ENCODE data around the gene RNF144B. TPM values are rescaled to one million over a fixed set of nuclear protein-coding genes. Genes with fewer than 3 reads are reported as not detected.

Gene RNF144B
- total and polyA plus RNA-seq, 2 experiments from 2014 or later: 4.2 to 9.0 TPM

DNA sequence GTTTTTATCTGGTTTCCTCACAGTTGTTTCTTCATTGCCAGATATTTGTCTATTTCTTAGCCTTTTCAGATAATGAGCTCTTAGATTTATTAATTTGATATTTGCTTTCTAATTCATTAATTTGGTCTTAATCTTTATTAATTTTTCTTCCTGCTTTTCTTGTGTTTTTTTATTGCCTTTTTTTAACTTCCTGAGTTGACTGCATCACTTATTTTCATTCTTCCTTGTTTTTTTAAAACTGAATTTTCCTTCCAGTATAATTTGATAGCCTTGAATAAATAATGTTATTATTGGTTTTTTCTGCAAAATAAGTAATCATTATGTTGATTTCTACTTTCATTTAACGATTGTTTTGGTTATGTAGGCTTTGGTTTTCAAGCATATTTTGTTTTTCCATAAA, 91.5 kb downstream of the RNF144B start:
- no peak overlapping the region for H3K4me3 Mint-ChIP-seq
- Histone ChIP-seq H3K4me1 (ENCODE audit: insufficient read depth) (peaks cover 3% of the 10 kb centered on the region; the same call in 1 of the 2 replicates), H3K79me2 (replicated peaks; ENCODE audit: insufficient read depth) (no peaks in the 10 kb centered on the region), H3K27me3 (ENCODE audit: insufficient read depth) (no peaks in the 10 kb centered on the region), H4K20me1 (replicated peaks; ENCODE audit: insufficient read depth) (no peaks in the 10 kb centered on the region), H3F3A (replicated peaks; ENCODE audit: low read depth) (no peaks in the 10 kb centered on the region), H2AFZ (no peak overlapping the region), H3K4me2 (no peak overlapping the region), H3K36me3 (ENCODE audit: insufficient read depth) (no peaks in the 10 kb centered on the region), H3K27ac (ENCODE audit: low read depth) (no peak overlapping the region), H3K9me2 (ENCODE audit: insufficient read depth) (no peaks in the 10 kb centered on the region), H3K4me3 (no peak overlapping the region)
- no peaks in the 10 kb centered on the region for H3K9me3 Mint-ChIP-seq
- peaks cover 3% of the 10 kb centered on the region; the same call in 1 of the 3 replicates for H3K4me1 Mint-ChIP-seq
- ATAC-seq (no peak), DNase-seq (ENCODE audit: low spot score) (no peak)
- H3K27ac Mint-ChIP-seq: no peak overlapping the region
- TF ChIP-seq ZNF114 (CRISPR knock-in tag; IDR thresholded peaks at IDR 0.05): no peak
- no peak for TF ChIP-seq CREB1 (CRISPR knock-in tag; IDR thresholded peaks at IDR 0.05; ENCODE audit: low read depth)
- no peak for TF ChIP-seq EZH2 (IDR thresholded peaks at IDR 0.05; ENCODE audit: low read depth, unreplicated experiment)
- TF ChIP-seq EZH2phosphoT487 (IDR thresholded peaks at IDR 0.05; ENCODE audit: unreplicated experiment): no peak
- no peaks in the 10 kb centered on the region for H3K27me3 Mint-ChIP-seq (ENCODE audit: insufficient read depth, low read depth, poor library complexity)
- no peaks in the 10 kb centered on the region for H3K36me3 Mint-ChIP-seq (ENCODE audit: low read depth)

DNA sequence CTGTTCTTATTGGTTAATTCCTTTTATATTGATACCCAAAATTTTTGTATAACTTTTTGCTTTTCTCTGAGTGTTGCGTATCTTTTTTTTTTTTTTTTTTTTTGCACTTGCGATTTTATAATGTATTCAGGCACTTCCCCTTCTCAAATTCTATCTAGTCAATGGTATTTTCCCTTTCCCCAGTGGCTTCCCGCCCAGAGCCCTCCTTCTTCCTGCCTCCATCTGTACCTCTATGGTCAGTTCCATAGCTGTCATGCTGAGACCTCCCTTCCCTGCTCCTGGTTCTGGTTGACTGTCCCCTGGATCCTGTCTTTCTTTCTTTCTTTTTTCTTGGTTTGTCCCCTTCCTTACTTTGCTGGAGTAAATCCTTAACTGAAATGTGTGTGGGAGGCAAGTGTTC, 94.7 kb downstream of the RNF144B start:
- H3K36me3 Mint-ChIP-seq (ENCODE audit: low read depth): no peaks in the 10 kb centered on the region
- H3K4me1 ChIP-seq (ENCODE audit: insufficient read depth): peaks cover 7% of the 10 kb centered on the region; the same call in 1 of the 2 replicates
- no peak overlapping the region for H3K4me3 Mint-ChIP-seq
- H4K20me1 ChIP-seq (replicated peaks; ENCODE audit: insufficient read depth): no peaks in the 10 kb centered on the region
- H3K9me2 ChIP-seq (ENCODE audit: insufficient read depth): no peaks in the 10 kb centered on the region
- H3K4me2 ChIP-seq: no peak overlapping the region
- H3K36me3 ChIP-seq (ENCODE audit: insufficient read depth): no peaks in the 10 kb centered on the region
- H3K27ac Mint-ChIP-seq: no peak overlapping the region; the same call in 1 of the 2 replicates
- no peak overlapping the region for H2AFZ ChIP-seq
- ATAC-seq: no peak
- no peaks in the 10 kb centered on the region for H3F3A ChIP-seq (replicated peaks; ENCODE audit: low read depth)
- H3K9me3 Mint-ChIP-seq: no peaks in the 10 kb centered on the region
- H3K4me1 Mint-ChIP-seq: peaks cover 5% of the 10 kb centered on the region; the same call in 2 of the 3 replicates
- no peak overlapping the region for H3K27ac ChIP-seq (ENCODE audit: low read depth)
- DNase-seq (ENCODE audit: low spot score): no peak
- no peaks in the 10 kb centered on the region for H3K79me2 ChIP-seq (replicated peaks; ENCODE audit: insufficient read depth)
- H3K27me3 Mint-ChIP-seq (ENCODE audit: insufficient read depth, low read depth, poor library complexity): no peaks in the 10 kb centered on the region
- no peak overlapping the region for H3K4me3 ChIP-seq
- H3K27me3 ChIP-seq (ENCODE audit: insufficient read depth): no peaks in the 10 kb centered on the region
- no peak for TF ChIP-seq ZNF114 (CRISPR knock-in tag; IDR thresholded peaks at IDR 0.05)
- no peak for TF ChIP-seq EZH2 (IDR thresholded peaks at IDR 0.05; ENCODE audit: low read depth, unreplicated experiment)
- TF ChIP-seq, protein P1, sequence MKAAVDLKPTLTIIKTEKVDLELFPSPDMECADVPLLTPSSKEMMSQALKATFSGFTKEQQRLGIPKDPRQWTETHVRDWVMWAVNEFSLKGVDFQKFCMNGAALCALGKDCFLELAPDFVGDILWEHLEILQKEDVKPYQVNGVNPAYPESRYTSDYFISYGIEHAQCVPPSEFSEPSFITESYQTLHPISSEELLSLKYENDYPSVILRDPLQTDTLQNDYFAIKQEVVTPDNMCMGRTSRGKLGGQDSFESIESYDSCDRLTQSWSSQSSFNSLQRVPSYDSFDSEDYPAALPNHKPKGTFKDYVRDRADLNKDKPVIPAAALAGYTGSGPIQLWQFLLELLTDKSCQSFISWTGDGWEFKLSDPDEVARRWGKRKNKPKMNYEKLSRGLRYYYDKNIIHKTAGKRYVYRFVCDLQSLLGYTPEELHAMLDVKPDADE (IDR thresholded peaks at IDR 0.05): no peak
- TF ChIP-seq JUNB (IDR thresholded peaks at IDR 0.05; ENCODE audit: unreplicated experiment): no peak
- no peak for TF ChIP-seq STAT1 (IDR thresholded peaks at IDR 0.05; ENCODE audit: unreplicated experiment)
- TF ChIP-seq EZH2phosphoT487 (IDR thresholded peaks at IDR 0.05; ENCODE audit: unreplicated experiment): no peak
- TF ChIP-seq ZNF331 (CRISPR knock-in tag; IDR thresholded peaks at IDR 0.05; ENCODE audit: low read depth): no peak
- TF ChIP-seq, protein P2, sequence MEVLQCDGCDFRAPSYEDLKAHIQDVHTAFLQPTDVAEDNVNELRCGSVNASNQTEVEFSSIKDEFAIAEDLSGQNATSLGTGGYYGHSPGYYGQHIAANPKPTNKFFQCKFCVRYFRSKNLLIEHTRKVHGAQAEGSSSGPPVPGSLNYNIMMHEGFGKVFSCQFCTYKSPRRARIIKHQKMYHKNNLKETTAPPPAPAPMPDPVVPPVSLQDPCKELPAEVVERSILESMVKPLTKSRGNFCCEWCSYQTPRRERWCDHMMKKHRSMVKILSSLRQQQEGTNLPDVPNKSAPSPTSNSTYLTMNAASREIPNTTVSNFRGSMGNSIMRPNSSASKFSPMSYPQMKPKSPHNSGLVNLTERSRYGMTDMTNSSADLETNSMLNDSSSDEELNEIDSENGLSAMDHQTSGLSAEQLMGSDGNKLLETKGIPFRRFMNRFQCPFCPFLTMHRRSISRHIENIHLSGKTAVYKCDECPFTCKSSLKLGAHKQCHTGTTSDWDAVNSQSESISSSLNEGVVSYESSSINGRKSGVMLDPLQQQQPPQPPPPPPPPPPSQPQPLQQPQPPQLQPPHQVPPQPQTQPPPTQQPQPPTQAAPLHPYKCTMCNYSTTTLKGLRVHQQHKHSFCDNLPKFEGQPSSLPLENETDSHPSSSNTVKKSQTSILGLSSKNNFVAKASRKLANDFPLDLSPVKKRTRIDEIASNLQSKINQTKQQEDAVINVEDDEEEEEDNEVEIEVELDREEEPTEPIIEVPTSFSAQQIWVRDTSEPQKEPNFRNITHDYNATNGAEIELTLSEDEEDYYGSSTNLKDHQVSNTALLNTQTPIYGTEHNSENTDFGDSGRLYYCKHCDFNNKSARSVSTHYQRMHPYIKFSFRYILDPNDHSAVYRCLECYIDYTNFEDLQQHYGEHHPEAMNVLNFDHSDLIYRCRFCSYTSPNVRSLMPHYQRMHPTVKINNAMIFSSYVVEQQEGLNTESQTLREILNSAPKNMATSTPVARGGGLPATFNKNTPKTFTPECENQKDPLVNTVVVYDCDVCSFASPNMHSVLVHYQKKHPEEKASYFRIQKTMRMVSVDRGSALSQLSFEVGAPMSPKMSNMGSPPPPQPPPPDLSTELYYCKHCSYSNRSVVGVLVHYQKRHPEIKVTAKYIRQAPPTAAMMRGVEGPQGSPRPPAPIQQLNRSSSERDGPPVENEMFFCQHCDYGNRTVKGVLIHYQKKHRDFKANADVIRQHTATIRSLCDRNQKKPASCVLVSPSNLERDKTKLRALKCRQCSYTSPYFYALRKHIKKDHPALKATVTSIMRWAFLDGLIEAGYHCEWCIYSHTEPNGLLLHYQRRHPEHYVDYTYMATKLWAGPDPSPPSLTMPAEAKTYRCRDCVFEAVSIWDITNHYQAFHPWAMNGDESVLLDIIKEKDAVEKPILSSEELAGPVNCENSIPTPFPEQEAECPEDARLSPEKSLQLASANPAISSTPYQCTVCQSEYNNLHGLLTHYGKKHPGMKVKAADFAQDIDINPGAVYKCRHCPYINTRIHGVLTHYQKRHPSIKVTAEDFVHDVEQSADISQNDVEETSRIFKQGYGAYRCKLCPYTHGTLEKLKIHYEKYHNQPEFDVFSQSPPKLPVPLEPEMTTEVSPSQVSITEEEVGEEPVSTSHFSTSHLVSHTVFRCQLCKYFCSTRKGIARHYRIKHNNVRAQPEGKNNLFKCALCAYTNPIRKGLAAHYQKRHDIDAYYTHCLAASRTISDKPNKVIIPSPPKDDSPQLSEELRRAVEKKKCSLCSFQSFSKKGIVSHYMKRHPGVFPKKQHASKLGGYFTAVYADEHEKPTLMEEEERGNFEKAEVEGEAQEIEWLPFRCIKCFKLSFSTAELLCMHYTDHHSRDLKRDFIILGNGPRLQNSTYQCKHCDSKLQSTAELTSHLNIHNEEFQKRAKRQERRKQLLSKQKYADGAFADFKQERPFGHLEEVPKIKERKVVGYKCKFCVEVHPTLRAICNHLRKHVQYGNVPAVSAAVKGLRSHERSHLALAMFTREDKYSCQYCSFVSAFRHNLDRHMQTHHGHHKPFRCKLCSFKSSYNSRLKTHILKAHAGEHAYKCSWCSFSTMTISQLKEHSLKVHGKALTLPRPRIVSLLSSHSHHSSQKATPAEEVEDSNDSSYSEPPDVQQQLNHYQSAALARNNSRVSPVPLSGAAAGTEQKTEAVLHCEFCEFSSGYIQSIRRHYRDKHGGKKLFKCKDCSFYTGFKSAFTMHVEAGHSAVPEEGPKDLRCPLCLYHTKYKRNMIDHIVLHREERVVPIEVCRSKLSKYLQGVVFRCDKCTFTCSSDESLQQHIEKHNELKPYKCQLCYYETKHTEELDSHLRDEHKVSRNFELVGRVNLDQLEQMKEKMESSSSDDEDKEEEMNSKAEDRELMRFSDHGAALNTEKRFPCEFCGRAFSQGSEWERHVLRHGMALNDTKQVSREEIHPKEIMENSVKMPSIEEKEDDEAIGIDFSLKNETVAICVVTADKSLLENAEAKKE (CRISPR knock-in tag; IDR thresholded peaks at IDR 0.05): no peak
- TF ChIP-seq, protein P3, sequence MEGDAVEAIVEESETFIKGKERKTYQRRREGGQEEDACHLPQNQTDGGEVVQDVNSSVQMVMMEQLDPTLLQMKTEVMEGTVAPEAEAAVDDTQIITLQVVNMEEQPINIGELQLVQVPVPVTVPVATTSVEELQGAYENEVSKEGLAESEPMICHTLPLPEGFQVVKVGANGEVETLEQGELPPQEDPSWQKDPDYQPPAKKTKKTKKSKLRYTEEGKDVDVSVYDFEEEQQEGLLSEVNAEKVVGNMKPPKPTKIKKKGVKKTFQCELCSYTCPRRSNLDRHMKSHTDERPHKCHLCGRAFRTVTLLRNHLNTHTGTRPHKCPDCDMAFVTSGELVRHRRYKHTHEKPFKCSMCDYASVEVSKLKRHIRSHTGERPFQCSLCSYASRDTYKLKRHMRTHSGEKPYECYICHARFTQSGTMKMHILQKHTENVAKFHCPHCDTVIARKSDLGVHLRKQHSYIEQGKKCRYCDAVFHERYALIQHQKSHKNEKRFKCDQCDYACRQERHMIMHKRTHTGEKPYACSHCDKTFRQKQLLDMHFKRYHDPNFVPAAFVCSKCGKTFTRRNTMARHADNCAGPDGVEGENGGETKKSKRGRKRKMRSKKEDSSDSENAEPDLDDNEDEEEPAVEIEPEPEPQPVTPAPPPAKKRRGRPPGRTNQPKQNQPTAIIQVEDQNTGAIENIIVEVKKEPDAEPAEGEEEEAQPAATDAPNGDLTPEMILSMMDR (conservative IDR thresholded peaks at IDR 0.05; ENCODE audit: low read depth in 2 of 2): no peak
- no peak for TF ChIP-seq POLR2AphosphoS5 (IDR thresholded peaks at IDR 0.05; ENCODE audit: low read depth)
